B cell (primary cell): ENCODE data around the gene GUCA1A. TPM values are rescaled to one million over a fixed set of nuclear protein-coding genes. Genes with fewer than 3 reads are reported as not detected.

ENCODE experiments used
- ATAC-seq: fragments of 200-7000 bp; cut with Tn5 transposase; one replicate; pipeline ENCODE4 v1.10.0; 2021; ENCODE audit warnings: low read depth, mild to moderate bottlenecking, moderate number of reproducible peaks, moderate library complexity
- CTCF ChIA-PET: fragments of 350-600 bp; sonication (Branson Sonifier 250); formaldehyde crosslinking; loops from one replicate; lab custom pipeline; 2021; ENCODE audit warnings: antibody characterized with exemption, inconsistent platforms; lab: Charles Lee
- POLR2A ChIA-PET: fragments of 350-600 bp; sonication (Branson Sonifier 250); formaldehyde crosslinking; loops from one replicate; lab custom pipeline; 2021; ENCODE audit warnings: antibody characterized with exemption; lab: Charles Lee
- DNase-seq: peaks from one replicate; pipeline ENCODE4 v3.0.0; 2013
- H2AFZ ChIP-seq: 2 replicates; pipeline ENCODE4 v1.6.1; 2012; ENCODE audit warnings: mild to moderate bottlenecking, low read depth, low read length; ENCODE audit not compliant: insufficient read depth, poor library complexity, severe bottlenecking
- H3K27ac ChIP-seq, 2 donors: 1 replicate in 1 of 2; 2 replicates in 1 of 2; pipeline ENCODE4 v1.5.1; 2012 to 2013; ENCODE audit warnings: low read length in 2 of 2, mild to moderate bottlenecking in 2 of 2, moderate library complexity in 1 of 2
- H3K27me3 ChIP-seq, 4 experiments: fragments of 200-600 bp in 1 of 4; sonication (generic) in 1 of 4; replicated peaks in 1 of 4; 1 replicate in 2 of 4; 2 replicates in 2 of 4; pipeline versions ENCODE4 v1.6.1 to v1.7.0; 2013 to 2016; ENCODE audit warnings: low read length in 3 of 4, mild to moderate bottlenecking in 2 of 4, mixed read lengths in 1 of 4, moderate library complexity in 1 of 4; ENCODE audit not compliant: insufficient read depth in 4 of 4, control insufficient read depth in 3 of 4; ENCODE audit errors: control extremely low read depth in 1 of 4
- H3K36me3 ChIP-seq, 2 experiments: replicated peaks in 1 of 2; 1 replicate in 1 of 2; 2 replicates in 1 of 2; pipeline versions ENCODE4 v1.6.1 to v1.7.1; 2013; ENCODE audit warnings: low read length in 1 of 2; ENCODE audit not compliant: insufficient read depth in 2 of 2, control insufficient read depth in 1 of 2; ENCODE audit errors: control extremely low read depth in 1 of 2, extremely low read depth in 1 of 2
- H3K4me1 ChIP-seq, 2 donors: fragments of 200-600 bp in 1 of 2; sonication (generic) in 1 of 2; 1 replicate in 1 of 2; 2 replicates in 1 of 2; pipeline versions ENCODE4 v1.5.1 to v1.6.1; 2013 to 2017; ENCODE audit warnings: low read length in 2 of 2; ENCODE audit not compliant: control insufficient read depth in 2 of 2, insufficient read depth in 2 of 2
- H3K4me2 ChIP-seq: replicated peaks from 2 replicates; pipeline ENCODE3; 2012; ENCODE audit warnings: mild to moderate bottlenecking, low read depth, low read length; ENCODE audit not compliant: poor library complexity, severe bottlenecking
- H3K4me3 ChIP-seq, 5 experiments: fragments of 200-600 bp in 1 of 5; sonication (generic) in 1 of 5; 1 replicate in 3 of 5; 2 replicates in 2 of 5; pipeline versions ENCODE4 v1.5.1 to v1.7.0; 2011 to 2016; ENCODE audit warnings: low read length in 4 of 5, mild to moderate bottlenecking in 4 of 5, low read depth in 2 of 5, control low read depth in 1 of 5, moderate library complexity in 1 of 5; ENCODE audit not compliant: insufficient read depth in 1 of 5; ENCODE audit errors: control extremely low read depth in 1 of 5, extremely low read depth in 1 of 5
- H3K79me2 ChIP-seq: fragments of 200-600 bp; sonication (generic); one replicate; pipeline ENCODE4 v1.6.0; 2016; ENCODE audit warnings: low read length; ENCODE audit not compliant: control insufficient read depth, insufficient read depth
- H3K9ac ChIP-seq: fragments of 200-600 bp; sonication (generic); 2 replicates; pipeline ENCODE4 v1.6.1; 2017; ENCODE audit warnings: mild to moderate bottlenecking, low read length, moderate library complexity
- H3K9me3 ChIP-seq, 3 donors: one replicate each; pipeline versions ENCODE4 v1.6.1 to v1.7.1; 2013; ENCODE audit warnings: low read length in 2 of 3; ENCODE audit not compliant: control insufficient read depth in 2 of 3, insufficient read depth in 1 of 3; ENCODE audit errors: control extremely low read depth in 1 of 3
- H4K20me1 ChIP-seq: 2 replicates; pipeline ENCODE4 v1.6.0; 2012; ENCODE audit warnings: mild to moderate bottlenecking, low read length; ENCODE audit not compliant: insufficient read depth, control insufficient read depth, poor library complexity, severe bottlenecking
- H3K27ac Mint-ChIP-seq: one replicate; pipeline ENCODE4 v1.8.0; 2021; ENCODE audit warnings: mixed read lengths
- H3K27me3 Mint-ChIP-seq: one replicate; pipeline ENCODE4 v1.8.0; 2021; ENCODE audit warnings: mixed read lengths
- H3K4me1 Mint-ChIP-seq: one replicate; pipeline ENCODE4 v1.8.0; 2021; ENCODE audit warnings: mixed read lengths
- H3K4me3 Mint-ChIP-seq: one replicate; pipeline ENCODE4 v1.8.0; 2021; ENCODE audit warnings: mixed read lengths
- H3K9me3 Mint-ChIP-seq: one replicate; pipeline ENCODE4 v1.8.0; 2022; ENCODE audit warnings: mixed read lengths; ENCODE audit not compliant: insufficient read depth
- CTCF ChIP-seq: fragments of 200-600 bp; IDR thresholded peaks from one replicate; pipeline ENCODE4 v1.8.0; 2022; ENCODE audit warnings: antibody characterized with exemption, mild to moderate bottlenecking
- EZH2 ChIP-seq: IDR thresholded peaks from 2 replicates; pipeline ENCODE4 v1.6.1; 2012; ENCODE audit warnings: borderline replicate concordance, low read depth, mild to moderate bottlenecking, moderate library complexity, low read length; ENCODE audit not compliant: insufficient read depth, poor library complexity, severe bottlenecking
- WGBS: methylation state at CpG from one replicate; pipeline ENCODE4 v1.1.5; 2013; ENCODE audit warnings: missing lambda C conversion rate; ENCODE audit not compliant: insufficient coverage; 5-methylcytosine and 5-hydroxymethylcytosine counted together
- intact Hi-C: fragments of 100-400 bp; cut with micrococcal nuclease; formaldehyde crosslinking; loops from one replicate; pipeline ENCODE4 v1.10.0; 2022
- polyA plus RNA-seq: library from polyadenylated mRNA; depleted of rRNA; stranded (reverse); fragments of >200 nt; gene quantifications from 2 replicates; pipeline ENCODE4 v1.2.3, GENCODE V29; 2012
- total RNA-seq, 2 donors: library from RNA; stranded (reverse); fragments of 120-200 nt in 1 of 2; gene quantifications; 1 replicate in 1 of 2; 2 replicates in 1 of 2; pipeline versions ENCODE4 v1.2.3 to v1.2.4, GENCODE V29; 2013 to 2022

GUCA1A gene
- total and polyA plus RNA-seq, 2 donors (not counting 1 experiment from before 2014, with no cell fraction given), result not detected

- intact Hi-C loops, result no loop called here
- no peak overlapping the region for H3K4me3 ChIP-seq
- H3K9me3 ChIP-seq, result no peaks in the 10 kb centered on the region
- H3K27me3 ChIP-seq, result peaks cover 0 to 6% (median 0%) of the 10 kb centered on the region in 4 experiments
- Mint-ChIP-seq H3K4me1 (no peaks in the 10 kb centered on the region), H3K27me3 (peaks cover 3% of the 10 kb centered on the region), H3K4me3 (no peak overlapping the region), H3K27ac (no peak overlapping the region), H3K9me3 (no peaks in the 10 kb centered on the region)
- no peak for DNase-seq
- H3K79me2 ChIP-seq, result no peaks in the 10 kb centered on the region
- no peaks in the 10 kb centered on the region for H4K20me1 ChIP-seq
- no peaks in the 10 kb centered on the region for H3K36me3 ChIP-seq
- H3K27ac ChIP-seq, result no peak overlapping the region
- no peak overlapping the region for H3K4me2 ChIP-seq
- ChIA-PET POLR2A (no interaction called here), CTCF (no interaction called here)
- no peak overlapping the region for H3K9ac ChIP-seq
- no peak overlapping the region for H2AFZ ChIP-seq
- ATAC-seq, result no peak
- TF ChIP-seq EZH2 (no peak), CTCF (no peak)
- H3K4me1 ChIP-seq, result no peaks in the 10 kb centered on the region
Observed at GRCh38 chr6:42154461-42155209, 18.5 kb upstream of the GUCA1A start.

GRCh38 chr6:42155293-42155692, 17.9 kb upstream of the GUCA1A start:
- no peaks in the 10 kb centered on the region for H3K9me3 Mint-ChIP-seq
- Histone ChIP-seq H3K4me3 (no peak overlapping the region), H3K9ac (no peak overlapping the region), H3K27me3 (peaks cover 0 to 6% (median 0%) of the 10 kb centered on the region in 4 experiments), H2AFZ (no peak overlapping the region), H3K79me2 (no peaks in the 10 kb centered on the region), H3K9me3 (no peaks in the 10 kb centered on the region), H3K36me3 (no peaks in the 10 kb centered on the region), H3K4me1 (no peaks in the 10 kb centered on the region), H3K27ac (no peak overlapping the region), H3K4me2 (no peak overlapping the region), H4K20me1 (no peaks in the 10 kb centered on the region)
- TF ChIP-seq CTCF, result no peak
- no peak for TF ChIP-seq EZH2
- DNase-seq (no peak), ATAC-seq (no peak)
- H3K27me3 Mint-ChIP-seq, result peaks cover 4% of the 10 kb centered on the region
- H3K27ac Mint-ChIP-seq, result no peak overlapping the region
- intact Hi-C loops, result no loop called here
- WGBS, result 83% methylated on average over 3 of the region's 4 CpGs
- H3K4me1 Mint-ChIP-seq, result no peaks in the 10 kb centered on the region
- POLR2A ChIA-PET, result no interaction called here
- H3K4me3 Mint-ChIP-seq, result no peak overlapping the region
- CTCF ChIA-PET, result no interaction called here
